ENCODE results near the gene NLRP6. TPM values are rescaled to one million over a fixed set of nuclear protein-coding genes. Genes with fewer than 3 reads are reported as not detected.
"Not testable (repeated sequence)": the region's sequence is repeated elsewhere in the genome, so short reads cannot be mapped to it uniquely, and the experiment has no call there.

Gene NLRP6
- total and polyA plus RNA-seq, 2 donors (not counting 1 experiment from before 2014, with no cell fraction given): 1.4 to 2.7 TPM

DNA sequence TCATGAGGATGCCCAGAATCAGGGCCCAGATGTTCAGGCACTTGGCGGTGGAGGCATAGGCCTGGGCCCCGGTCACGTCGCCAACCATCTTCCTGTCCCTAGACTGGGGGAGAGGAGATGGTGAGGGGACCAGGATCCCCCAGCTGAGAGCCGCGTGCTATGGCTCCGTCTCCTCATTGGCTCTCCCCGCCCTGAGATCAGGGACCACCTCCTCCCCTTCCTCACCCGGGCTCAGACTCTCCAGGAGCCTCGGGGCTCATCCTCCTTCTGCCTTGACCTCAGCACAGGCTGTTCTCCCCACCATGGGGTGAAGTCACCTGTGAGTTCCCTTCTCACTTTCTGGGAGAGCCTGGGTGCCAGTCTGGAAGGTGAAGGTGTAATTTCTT lies 41.7 kb downstream of the NLRP6 start:
- POLR2A ChIA-PET; H3K36me3 ChIP-seq (replicated peaks in 1 of 2; ENCODE audit: control extremely low read depth in 1 of 2, control insufficient read depth in 1 of 2, extremely low read depth in 1 of 2, insufficient read depth in 2 of 2, low read length in 1 of 2); DNase-seq; H3K27ac ChIP-seq (ENCODE audit: low read length in 2 of 2); H3K9me3 ChIP-seq (ENCODE audit: control extremely low read depth in 1 of 3, control insufficient read depth in 2 of 3, insufficient read depth in 1 of 3, low read length in 2 of 3); H3K27me3 ChIP-seq (replicated peaks in 1 of 4; ENCODE audit: control extremely low read depth in 1 of 4, control insufficient read depth in 3 of 4, insufficient read depth in 4 of 4, low read length in 3 of 4); H3K9ac ChIP-seq (ENCODE audit: low read length); intact Hi-C loops (cut with micrococcal nuclease); H4K20me1 ChIP-seq (ENCODE audit: control insufficient read depth, insufficient read depth, low read length, poor library complexity, severe bottlenecking); H3K27me3 Mint-ChIP-seq; H2AFZ ChIP-seq (ENCODE audit: insufficient read depth, low read depth, low read length, poor library complexity, severe bottlenecking); H3K9me3 Mint-ChIP-seq (ENCODE audit: insufficient read depth); H3K4me3 ChIP-seq (ENCODE audit: control extremely low read depth in 1 of 5, extremely low read depth in 1 of 5, insufficient read depth in 1 of 5, low read depth in 2 of 5, low read length in 4 of 5); ATAC-seq (ENCODE audit: low read depth): not testable (repeated sequence)
- Histone ChIP-seq H3K4me1 (ENCODE audit: control insufficient read depth in 2 of 2, insufficient read depth in 2 of 2, low read length in 2 of 2) (peaks cover 21 to 42% of the 10 kb centered on the region in 2 donors), H3K79me2 (ENCODE audit: control insufficient read depth, insufficient read depth, low read length) (peaks cover 11% of the 10 kb centered on the region), H3K4me2 (replicated peaks; ENCODE audit: low read depth, low read length, poor library complexity, severe bottlenecking) (peak overlapping the region; percentile 57)
- 60% methylated on average over 1 of the region's 10 CpGs for WGBS (ENCODE audit: insufficient coverage)
- H3K4me1 Mint-ChIP-seq: peaks cover 37% of the 10 kb centered on the region
- H3K27ac Mint-ChIP-seq: peak overlapping the region; percentile 67
- CTCF ChIA-PET: interaction anchor here (1.1 to 1.4 kb wide), 2 partner anchors 13 to 69 kb away, joined by 3 to 4 read pairs; partner anchors contain the start of gene IFITM2
- H3K4me3 Mint-ChIP-seq: peak overlapping the region; percentile 83

DNA sequence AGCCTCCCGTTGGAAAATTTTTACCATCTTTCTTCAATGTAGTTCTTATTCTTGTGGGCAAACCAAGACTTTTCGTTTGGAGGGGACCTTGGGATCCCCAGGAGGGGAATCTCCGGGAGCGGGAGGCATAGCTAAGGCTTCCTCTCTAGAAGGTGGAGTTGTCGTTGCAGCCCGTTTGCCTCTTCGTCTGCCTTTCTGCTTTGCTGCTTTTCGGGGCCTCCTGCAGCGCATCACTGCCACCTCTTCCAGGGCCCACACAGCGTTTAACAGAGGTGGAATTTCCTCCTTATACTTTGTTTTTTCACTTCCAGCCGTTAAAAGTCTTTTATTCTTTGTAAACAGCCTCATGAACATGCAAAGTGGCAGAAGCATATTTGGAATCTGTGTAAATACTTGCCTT lies 45.9 kb downstream of the NLRP6 start:
- Histone ChIP-seq H3K9me3 (ENCODE audit: control extremely low read depth in 1 of 3, control insufficient read depth in 2 of 3, insufficient read depth in 1 of 3, low read length in 2 of 3) (no peaks in the 10 kb centered on the region), H2AFZ (ENCODE audit: insufficient read depth, low read depth, low read length, poor library complexity, severe bottlenecking) (no peak overlapping the region), H3K4me1 (ENCODE audit: control insufficient read depth in 2 of 2, insufficient read depth in 2 of 2, low read length in 2 of 2) (peaks cover 35 to 49% of the 10 kb centered on the region in 2 donors), H3K27me3 (replicated peaks in 1 of 4; ENCODE audit: control extremely low read depth in 1 of 4, control insufficient read depth in 3 of 4, insufficient read depth in 4 of 4, low read length in 3 of 4) (no peaks in the 10 kb centered on the region), H3K9ac (ENCODE audit: low read length) (no peak overlapping the region), H3K27ac (ENCODE audit: low read length in 2 of 2) (no peak overlapping the region), H3K4me3 (ENCODE audit: control extremely low read depth in 1 of 5, extremely low read depth in 1 of 5, insufficient read depth in 1 of 5, low read depth in 2 of 5, low read length in 4 of 5) (no peak overlapping the region), H3K4me2 (replicated peaks; ENCODE audit: low read depth, low read length, poor library complexity, severe bottlenecking) (no peak overlapping the region), H3K79me2 (ENCODE audit: control insufficient read depth, insufficient read depth, low read length) (peaks cover 3% of the 10 kb centered on the region), H3K36me3 (replicated peaks in 1 of 2; ENCODE audit: control extremely low read depth in 1 of 2, control insufficient read depth in 1 of 2, extremely low read depth in 1 of 2, insufficient read depth in 2 of 2, low read length in 1 of 2) (no peaks in the 10 kb centered on the region), H4K20me1 (ENCODE audit: control insufficient read depth, insufficient read depth, low read length, poor library complexity, severe bottlenecking) (no peaks in the 10 kb centered on the region)
- H3K9me3 Mint-ChIP-seq (ENCODE audit: insufficient read depth): no peaks in the 10 kb centered on the region
- CTCF ChIA-PET: interaction anchor here (1.9 to 2.3 kb wide), 2 partner anchors 12 to 18 kb away, joined by 6 read pairs; no protein-coding TSS in a partner anchor
- ATAC-seq (ENCODE audit: low read depth) (no peak), DNase-seq (no peak)
- POLR2A ChIA-PET: no interaction called here
- TF ChIP-seq, protein P1, sequence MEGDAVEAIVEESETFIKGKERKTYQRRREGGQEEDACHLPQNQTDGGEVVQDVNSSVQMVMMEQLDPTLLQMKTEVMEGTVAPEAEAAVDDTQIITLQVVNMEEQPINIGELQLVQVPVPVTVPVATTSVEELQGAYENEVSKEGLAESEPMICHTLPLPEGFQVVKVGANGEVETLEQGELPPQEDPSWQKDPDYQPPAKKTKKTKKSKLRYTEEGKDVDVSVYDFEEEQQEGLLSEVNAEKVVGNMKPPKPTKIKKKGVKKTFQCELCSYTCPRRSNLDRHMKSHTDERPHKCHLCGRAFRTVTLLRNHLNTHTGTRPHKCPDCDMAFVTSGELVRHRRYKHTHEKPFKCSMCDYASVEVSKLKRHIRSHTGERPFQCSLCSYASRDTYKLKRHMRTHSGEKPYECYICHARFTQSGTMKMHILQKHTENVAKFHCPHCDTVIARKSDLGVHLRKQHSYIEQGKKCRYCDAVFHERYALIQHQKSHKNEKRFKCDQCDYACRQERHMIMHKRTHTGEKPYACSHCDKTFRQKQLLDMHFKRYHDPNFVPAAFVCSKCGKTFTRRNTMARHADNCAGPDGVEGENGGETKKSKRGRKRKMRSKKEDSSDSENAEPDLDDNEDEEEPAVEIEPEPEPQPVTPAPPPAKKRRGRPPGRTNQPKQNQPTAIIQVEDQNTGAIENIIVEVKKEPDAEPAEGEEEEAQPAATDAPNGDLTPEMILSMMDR (IDR thresholded peaks at IDR 0.05): no peak
- TF ChIP-seq EZH2 (IDR thresholded peaks at IDR 0.05; ENCODE audit: borderline replicate concordance, insufficient read depth, low read depth, low read length, poor library complexity, severe bottlenecking): no peak
- intact Hi-C loops (cut with micrococcal nuclease): no loop called here
- H3K27me3 Mint-ChIP-seq: peaks cover 4% of the 10 kb centered on the region
- H3K4me3 Mint-ChIP-seq: no peak overlapping the region
- H3K27ac Mint-ChIP-seq: no peak overlapping the region
- H3K4me1 Mint-ChIP-seq: peaks cover 48% of the 10 kb centered on the region
- 75% methylated on average over 7 of the region's 11 CpGs for WGBS (ENCODE audit: insufficient coverage)

DNA sequence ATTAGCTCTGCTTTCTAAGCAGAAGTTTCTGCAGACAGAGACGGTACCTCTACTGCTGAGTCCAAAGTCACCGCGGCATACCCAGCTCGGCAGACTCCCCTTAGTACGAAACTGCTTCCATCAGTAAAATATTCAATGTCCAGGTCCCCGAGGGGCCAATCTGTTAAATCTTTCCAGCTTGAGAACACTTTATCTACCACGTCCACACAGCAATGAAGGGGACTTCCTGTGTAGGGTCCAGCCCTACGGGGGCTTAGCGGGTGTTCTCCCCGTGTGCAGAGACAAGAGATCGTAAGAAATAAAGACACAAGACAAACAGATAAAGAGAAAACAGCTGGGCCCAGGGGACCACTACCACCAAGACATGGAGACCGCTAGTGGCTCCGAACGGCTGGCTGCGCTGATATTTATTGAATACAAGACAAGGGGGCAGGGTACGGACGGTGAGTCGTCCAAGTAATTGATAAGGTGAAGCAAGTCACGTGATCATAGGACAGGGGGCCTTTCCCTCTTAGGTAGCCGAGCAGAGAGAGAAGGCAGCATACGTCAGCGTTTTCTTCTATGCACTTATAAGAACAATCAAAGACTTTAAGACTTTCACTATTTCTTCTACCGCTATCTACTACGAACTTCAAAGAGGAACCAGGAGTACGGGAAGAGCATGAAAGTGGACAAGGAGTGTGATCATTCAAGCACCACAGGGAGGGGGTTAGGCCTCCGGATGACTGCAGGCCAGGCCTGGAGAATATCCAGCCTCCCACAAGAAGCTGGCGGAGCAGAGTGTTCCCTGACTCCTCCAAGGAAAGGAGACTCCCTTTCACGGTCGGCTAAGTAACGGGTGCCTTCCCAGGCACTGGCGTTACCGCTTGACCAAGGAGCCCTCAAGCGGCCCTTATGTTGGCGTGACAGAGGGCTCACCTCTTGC lies 46.6 kb downstream of the NLRP6 start:
- H3K27me3 ChIP-seq (replicated peaks in 1 of 4; ENCODE audit: control extremely low read depth in 1 of 4, control insufficient read depth in 3 of 4, insufficient read depth in 4 of 4, low read length in 3 of 4); H3K27me3 Mint-ChIP-seq; POLR2A ChIA-PET; DNase-seq; H3K79me2 ChIP-seq (ENCODE audit: control insufficient read depth, insufficient read depth, low read length); H3K9ac ChIP-seq (ENCODE audit: low read length); H3K9me3 Mint-ChIP-seq (ENCODE audit: insufficient read depth); H3K9me3 ChIP-seq (ENCODE audit: control extremely low read depth in 1 of 3, control insufficient read depth in 2 of 3, insufficient read depth in 1 of 3, low read length in 2 of 3); intact Hi-C loops (cut with micrococcal nuclease); H2AFZ ChIP-seq (ENCODE audit: insufficient read depth, low read depth, low read length, poor library complexity, severe bottlenecking); H4K20me1 ChIP-seq (ENCODE audit: control insufficient read depth, insufficient read depth, low read length, poor library complexity, severe bottlenecking); H3K36me3 ChIP-seq (replicated peaks in 1 of 2; ENCODE audit: control extremely low read depth in 1 of 2, control insufficient read depth in 1 of 2, extremely low read depth in 1 of 2, insufficient read depth in 2 of 2, low read length in 1 of 2); H3K27ac ChIP-seq (ENCODE audit: low read length in 2 of 2); H3K4me3 ChIP-seq (ENCODE audit: control extremely low read depth in 1 of 5, extremely low read depth in 1 of 5, insufficient read depth in 1 of 5, low read depth in 2 of 5, low read length in 4 of 5); H3K4me2 ChIP-seq (replicated peaks; ENCODE audit: low read depth, low read length, poor library complexity, severe bottlenecking); ATAC-seq (ENCODE audit: low read depth): not testable (repeated sequence)
- WGBS (ENCODE audit: insufficient coverage): 77% methylated on average over 13 of the region's 34 CpGs
- CTCF ChIA-PET: interaction anchor here (1.0 to 2.3 kb wide), 4 partner anchors 13 to 74 kb away, joined by 3 to 6 read pairs (median 4); no protein-coding TSS in a partner anchor
- H3K4me1 ChIP-seq (ENCODE audit: control insufficient read depth in 2 of 2, insufficient read depth in 2 of 2, low read length in 2 of 2): peaks cover 29 to 43% of the 10 kb centered on the region in 2 donors
- Mint-ChIP-seq H3K4me1 (peaks cover 50% of the 10 kb centered on the region), H3K4me3 (peak overlapping the region; percentile 16), H3K27ac (peak overlapping the region; percentile 76)

Measured in B cell (primary cell).